ENCODE data around the gene GLYAT. TPM values are rescaled to one million over a fixed set of nuclear protein-coding genes. Genes with fewer than 3 reads are reported as not detected.

GLYAT gene, protein sequence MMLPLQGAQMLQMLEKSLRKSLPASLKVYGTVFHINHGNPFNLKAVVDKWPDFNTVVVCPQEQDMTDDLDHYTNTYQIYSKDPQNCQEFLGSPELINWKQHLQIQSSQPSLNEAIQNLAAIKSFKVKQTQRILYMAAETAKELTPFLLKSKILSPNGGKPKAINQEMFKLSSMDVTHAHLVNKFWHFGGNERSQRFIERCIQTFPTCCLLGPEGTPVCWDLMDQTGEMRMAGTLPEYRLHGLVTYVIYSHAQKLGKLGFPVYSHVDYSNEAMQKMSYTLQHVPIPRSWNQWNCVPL
- total RNA-seq (ENCODE audit: insufficient read depth, low replicate concordance): 55.4 TPM

DNA sequence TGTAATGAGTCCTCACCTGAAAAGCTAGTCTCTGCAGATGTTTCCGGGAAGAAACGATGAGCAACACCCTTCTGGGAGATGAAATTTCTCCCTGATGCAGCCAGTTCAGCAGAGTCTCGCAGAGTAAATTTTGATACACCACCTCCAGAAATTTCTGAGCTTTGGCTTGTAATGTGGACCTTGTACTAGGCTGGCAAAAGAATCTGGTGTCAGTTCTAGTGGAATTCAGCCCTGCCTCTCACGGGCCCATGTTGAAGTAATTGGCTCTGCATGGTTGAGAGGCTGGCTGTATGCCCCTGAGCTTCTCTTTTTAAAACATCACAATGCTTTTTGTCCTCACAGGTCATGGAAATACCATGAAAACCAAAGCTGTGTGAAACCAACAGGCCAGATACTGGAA, at the start of gene GLYAT:
GLYAT (minus strand) TSS at position 125 of the 400 bp plus-strand sequence. CDS start 7,447 bp downstream, outside the sequence.
- DNase-seq (ENCODE audit: low spot score): no peak

- DNase-seq (ENCODE audit: low spot score): no peak
Observed at GRCh38 chr11:58781345-58781744, 49.6 kb upstream of the GLYAT start.

GRCh38 chr11:58780578-58780977, 48.8 kb upstream of the GLYAT start:
- DNase-seq (ENCODE audit: low spot score): no peak

DNA sequence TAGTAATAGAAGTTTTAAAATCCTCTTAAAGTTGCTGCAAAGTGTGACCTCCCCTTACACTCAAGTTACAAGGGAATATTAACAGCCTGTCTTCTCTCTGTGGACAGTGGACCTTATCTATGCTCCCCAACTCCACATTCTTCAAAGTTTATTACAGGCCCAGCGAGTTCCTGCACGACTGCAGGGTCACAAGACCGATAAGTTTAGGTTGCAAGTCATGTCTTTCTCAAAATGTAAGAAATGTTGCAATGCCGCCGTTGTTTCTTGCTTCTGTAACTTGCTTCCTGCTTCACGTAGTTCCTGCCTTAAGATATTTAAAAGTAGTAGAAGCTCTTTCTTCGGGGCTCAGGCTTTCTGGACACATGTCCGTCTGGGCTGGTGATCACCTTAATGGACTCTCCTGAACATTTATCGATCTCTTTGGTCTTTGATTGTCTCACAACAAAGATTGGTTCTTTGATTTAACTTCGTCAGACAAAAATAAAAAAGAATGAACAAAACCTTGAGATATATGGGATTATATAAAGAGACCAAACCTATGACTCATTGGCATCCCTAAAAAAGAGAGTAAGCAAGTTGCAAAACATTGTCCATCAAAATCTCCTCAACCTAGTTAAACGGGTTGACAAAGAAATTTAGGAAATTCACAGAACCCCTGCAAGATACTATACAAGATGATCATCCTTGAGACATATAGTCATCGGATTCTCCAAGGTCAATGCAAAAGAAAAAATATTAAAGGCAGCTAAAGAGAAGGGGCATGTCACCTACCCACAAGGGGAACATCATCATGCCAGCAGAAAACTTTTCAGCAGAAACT, 45.4 kb upstream of the GLYAT start:
- peak; percentile 16 for DNase-seq (ENCODE audit: low spot score)

DNA sequence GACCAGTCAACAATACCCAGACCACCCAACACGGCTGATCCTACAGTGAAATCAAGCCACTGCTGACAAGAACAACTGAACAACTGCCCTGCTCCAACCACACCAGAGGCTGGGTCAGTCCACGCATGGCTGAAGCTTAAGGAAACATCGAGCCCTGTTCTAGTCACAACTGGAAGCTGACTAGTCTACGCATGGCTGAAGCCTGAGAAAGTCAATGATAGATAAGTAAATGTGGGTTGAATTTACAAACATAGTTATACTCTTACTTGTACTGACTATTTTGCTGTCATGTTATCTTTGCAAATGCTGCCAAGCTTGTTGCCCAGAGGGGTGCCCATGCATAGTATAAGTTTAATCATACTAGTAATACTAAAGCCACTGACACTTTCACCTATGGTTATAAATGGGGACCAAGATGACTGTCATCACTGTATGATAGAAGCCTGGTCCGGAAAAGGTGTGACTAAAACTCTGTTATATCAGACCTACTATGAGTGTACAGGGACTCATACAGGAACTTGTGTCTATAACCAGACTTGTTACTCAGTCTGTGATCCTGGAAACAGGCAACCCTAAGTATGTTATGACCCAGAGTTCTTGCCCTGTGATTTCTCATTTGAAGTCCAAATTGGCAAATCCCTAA, 43.4 kb upstream of the GLYAT start:
- no peak for DNase-seq (ENCODE audit: low spot score)

- peak; percentile 43 for DNase-seq (ENCODE audit: low spot score)
Observed at GRCh38 chr11:58774164-58774593, 42.4 kb upstream of the GLYAT start.

DNA sequence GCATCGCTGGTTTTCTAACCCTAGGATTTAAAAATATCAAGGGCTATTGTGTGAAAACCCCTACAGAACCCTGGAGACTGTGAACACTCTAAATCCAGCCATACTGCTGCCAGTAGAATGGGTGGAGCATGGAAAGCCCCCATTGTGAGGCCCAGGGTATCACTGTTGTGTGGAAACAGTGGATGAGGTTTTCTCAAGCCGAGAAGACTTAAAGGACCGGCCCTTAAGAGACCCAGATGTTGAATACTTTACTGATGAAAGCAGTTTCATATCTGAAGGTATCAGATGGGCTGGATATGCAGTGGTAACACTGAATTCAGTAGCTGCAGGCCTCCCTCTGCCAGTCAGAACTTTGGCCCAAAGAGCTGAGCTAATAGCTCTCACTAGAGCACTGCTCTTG, 41.6 kb upstream of the GLYAT start:
- DNase-seq (ENCODE audit: low spot score): peak; percentile 50

GRCh38 chr11:58772329-58773285, 40.9 kb upstream of the GLYAT start:
- peak; percentile 22 for DNase-seq (ENCODE audit: low spot score)

DNA sequence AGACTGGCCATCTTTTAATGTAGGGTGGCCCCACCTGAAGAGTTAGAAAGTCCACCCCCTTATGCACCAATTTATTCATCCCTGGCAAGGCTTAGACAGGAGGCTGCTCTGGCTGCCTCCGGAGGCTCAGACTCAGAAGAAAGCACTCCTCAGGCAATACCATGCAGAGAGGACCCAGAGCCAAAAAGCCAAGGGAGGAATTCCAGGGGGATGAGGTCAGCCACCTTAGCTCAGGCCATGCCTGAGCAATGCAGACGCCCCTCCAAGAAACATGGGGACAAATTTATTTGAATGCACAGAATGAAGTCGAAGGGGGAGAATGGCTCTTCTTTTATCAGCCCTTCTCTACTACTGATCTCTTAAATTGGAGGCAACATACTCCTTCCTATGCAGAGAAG, 39.7 kb upstream of the GLYAT start:
- DNase-seq (ENCODE audit: low spot score): no peak

DNA sequence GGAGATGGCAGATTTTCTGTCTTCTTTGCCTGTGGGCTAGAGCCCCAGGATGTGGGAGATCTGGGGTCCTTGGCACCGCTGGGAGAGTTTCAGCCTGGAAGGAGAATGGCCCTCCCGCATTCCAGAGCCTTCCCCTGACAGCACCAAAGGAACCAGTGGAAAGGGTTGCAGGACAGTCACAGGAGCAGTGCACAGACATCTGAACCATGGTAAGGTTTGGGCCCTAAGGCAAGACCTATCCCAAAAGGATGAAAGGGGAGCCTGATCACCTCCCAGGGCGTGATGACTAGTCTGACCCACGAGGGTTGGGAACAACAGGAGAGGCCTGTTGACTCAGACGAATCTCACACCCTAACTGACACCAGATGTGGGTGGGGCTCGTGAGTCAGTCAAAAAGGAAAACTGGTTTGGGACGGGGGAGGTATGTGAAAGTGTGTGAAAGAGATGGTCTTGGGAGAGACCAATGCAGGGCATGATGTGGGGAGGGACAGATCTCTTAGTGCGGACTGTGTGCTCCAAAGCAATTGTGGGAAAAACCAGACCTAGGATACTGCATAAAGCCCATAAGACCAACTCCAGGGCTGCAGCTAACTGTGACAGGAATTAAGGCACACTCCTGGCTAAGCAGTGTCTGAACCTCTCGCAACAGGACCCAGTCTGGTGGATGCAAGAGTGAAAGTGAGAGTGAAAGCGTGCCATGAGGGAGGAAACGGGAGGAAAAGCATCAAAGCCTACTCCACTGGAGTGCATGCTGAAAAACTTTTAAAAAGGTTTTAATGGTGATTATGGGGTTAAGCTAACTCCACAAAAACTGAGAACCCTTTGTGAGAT, 39.1 kb upstream of the GLYAT start:
- DNase-seq (ENCODE audit: low spot score): peak; percentile 30

DNA sequence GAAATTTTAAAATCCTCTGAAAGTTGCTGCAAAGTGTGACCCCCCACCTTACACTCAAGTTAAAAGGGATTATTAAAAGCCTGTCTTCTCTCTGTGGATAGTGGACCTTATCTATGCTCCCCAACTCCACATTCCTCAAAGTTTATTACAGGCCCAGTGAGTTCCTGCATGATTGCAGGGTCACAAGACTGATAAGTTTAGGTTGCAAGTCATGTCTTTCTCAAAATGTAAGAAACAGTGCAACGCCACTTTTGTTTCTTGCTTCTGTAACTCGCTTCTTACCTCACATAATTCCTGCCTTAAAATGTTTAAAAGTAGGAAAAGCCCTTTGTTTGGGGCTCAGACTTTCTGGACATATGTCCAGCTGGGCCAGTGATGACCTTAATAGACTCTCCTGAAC, 38.4 kb upstream of the GLYAT start:
- DNase-seq (ENCODE audit: low spot score): peak; percentile 35

- DNase-seq (ENCODE audit: low spot score): no peak
Observed at GRCh38 chr11:58769308-58769707, 37.6 kb upstream of the GLYAT start.

DNA sequence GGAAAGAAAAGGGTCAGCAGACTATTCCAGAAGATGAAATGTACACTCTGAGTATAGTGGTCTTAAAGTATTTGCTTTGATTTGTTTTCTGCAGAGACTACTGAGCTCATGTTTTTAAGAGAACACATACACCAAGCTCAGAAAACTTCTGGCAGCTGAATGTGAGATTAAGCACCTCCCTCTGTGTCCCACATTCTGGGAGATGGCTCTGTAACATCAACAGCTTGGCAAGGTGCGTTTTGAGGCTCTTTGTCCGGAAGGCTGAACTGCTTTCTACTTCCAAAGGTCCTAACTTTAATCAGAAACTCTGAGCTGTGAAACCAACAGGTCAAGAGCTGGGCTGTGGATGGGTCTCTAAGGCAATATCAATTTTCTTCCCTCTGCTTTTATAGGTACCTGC, 36.4 kb upstream of the GLYAT start:
- DNase-seq (ENCODE audit: low spot score): peak; percentile 28

GRCh38 chr11:58765078-58765477, 33.3 kb upstream of the GLYAT start:
- no peak for DNase-seq (ENCODE audit: low spot score)

- no peak for DNase-seq (ENCODE audit: low spot score)
Observed at GRCh38 chr11:58763120-58763490, 31.4 kb upstream of the GLYAT start.

GRCh38 chr11:58762284-58763119, 30.8 kb upstream of the GLYAT start:
- DNase-seq (ENCODE audit: low spot score): no peak

- DNase-seq (ENCODE audit: low spot score): no peak
Observed at GRCh38 chr11:58757439-58757838, 25.7 kb upstream of the GLYAT start.

DNA sequence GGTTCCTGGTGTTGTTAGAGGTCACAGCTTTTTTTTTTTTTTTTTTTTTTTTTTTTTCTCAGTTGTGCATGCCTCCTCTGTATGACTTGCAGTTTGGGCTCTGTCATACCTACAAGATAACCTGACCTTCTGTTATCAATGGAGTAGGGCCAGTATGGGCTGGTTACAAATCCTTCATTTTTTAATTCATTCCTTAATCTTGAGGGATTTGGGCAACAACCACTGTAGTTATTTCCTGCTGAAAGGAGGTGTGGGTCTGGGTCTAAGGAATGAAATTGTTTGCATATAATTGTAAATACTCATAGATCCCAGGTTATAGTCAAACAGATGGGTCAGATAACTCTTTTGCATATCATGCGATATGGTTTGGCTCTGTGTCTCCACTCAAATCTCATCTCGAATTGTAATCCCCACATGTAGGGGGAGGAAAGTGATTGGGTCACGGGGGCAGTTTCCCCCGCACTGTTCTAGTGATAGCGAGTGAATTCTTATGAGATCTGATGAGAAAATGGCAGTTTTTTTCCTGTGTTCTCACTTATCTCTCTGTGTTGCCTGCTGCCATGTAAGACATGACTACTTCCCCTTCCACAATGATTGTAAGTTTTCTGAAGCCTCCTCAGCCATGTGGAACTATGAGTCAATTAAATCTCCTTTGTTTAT, 14.1 kb upstream of the GLYAT start:
- no peak for DNase-seq (ENCODE audit: low spot score)
